ENCODE measurements around the gene ARNT2. TPM values are rescaled to one million over a fixed set of nuclear protein-coding genes. Genes with fewer than 3 reads are reported as not detected.

Gene ARNT2
- total RNA-seq, 1 donor from 2014 or later = 8.1 TPM

DNA sequence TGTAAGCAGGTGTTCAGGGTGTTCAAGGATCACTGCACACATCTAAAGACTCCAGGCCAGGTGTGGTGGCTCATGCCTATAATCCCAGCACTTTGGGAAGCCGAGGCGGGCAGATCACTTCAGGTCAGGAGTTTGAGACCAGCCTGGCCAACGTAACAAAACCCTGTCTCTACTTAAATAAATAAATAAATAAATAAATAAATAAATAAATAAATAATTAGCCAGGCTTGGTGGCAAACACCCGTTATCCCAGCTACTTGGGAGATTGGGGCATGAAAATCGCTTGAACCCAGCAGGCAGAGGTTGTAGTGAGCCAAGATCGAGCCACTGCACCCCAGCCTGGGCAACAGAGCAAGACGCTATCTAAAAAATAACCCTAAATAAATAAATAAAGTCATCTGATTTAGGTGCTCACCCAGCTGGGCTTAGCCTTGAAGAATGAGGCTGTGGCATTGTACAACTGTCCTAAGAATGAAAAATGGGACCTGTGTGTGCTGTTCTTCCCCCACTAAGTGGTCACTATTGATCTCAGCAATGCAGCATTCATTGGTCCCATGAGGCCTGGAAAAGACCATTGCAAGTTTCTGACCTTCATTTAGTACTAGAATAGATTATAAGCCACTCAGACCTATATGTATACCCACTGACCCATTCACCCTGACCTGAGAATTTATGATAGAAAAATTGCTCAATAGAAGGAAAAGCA is 208.1 kb downstream of the ARNT2 start:
- Histone ChIP-seq H3K4me3 (no peak overlapping the region), H3K27me3 (no peaks in the 10 kb centered on the region), H3K9me3 (no peaks in the 10 kb centered on the region), H3K27ac (no peak overlapping the region), H3K4me1 (peaks cover 48% of the 10 kb centered on the region), H3K36me3 (no peaks in the 10 kb centered on the region)
- TF ChIP-seq POLR2AphosphoS5 (IDR thresholded peaks at IDR 0.05; ENCODE audit: insufficient read depth in 1 of 2, low read depth in 1 of 2) (no peak), POLR2A (IDR thresholded peaks at IDR 0.05) (no peak)
- TF ChIP-seq, protein P1, sequence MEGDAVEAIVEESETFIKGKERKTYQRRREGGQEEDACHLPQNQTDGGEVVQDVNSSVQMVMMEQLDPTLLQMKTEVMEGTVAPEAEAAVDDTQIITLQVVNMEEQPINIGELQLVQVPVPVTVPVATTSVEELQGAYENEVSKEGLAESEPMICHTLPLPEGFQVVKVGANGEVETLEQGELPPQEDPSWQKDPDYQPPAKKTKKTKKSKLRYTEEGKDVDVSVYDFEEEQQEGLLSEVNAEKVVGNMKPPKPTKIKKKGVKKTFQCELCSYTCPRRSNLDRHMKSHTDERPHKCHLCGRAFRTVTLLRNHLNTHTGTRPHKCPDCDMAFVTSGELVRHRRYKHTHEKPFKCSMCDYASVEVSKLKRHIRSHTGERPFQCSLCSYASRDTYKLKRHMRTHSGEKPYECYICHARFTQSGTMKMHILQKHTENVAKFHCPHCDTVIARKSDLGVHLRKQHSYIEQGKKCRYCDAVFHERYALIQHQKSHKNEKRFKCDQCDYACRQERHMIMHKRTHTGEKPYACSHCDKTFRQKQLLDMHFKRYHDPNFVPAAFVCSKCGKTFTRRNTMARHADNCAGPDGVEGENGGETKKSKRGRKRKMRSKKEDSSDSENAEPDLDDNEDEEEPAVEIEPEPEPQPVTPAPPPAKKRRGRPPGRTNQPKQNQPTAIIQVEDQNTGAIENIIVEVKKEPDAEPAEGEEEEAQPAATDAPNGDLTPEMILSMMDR (IDR thresholded peaks at IDR 0.05) = no peak
- DNase-seq (ENCODE audit: extremely low spot score in 2 of 2) = no peak
- intact Hi-C loops (cut with DNase I) = no loop called here

DNA sequence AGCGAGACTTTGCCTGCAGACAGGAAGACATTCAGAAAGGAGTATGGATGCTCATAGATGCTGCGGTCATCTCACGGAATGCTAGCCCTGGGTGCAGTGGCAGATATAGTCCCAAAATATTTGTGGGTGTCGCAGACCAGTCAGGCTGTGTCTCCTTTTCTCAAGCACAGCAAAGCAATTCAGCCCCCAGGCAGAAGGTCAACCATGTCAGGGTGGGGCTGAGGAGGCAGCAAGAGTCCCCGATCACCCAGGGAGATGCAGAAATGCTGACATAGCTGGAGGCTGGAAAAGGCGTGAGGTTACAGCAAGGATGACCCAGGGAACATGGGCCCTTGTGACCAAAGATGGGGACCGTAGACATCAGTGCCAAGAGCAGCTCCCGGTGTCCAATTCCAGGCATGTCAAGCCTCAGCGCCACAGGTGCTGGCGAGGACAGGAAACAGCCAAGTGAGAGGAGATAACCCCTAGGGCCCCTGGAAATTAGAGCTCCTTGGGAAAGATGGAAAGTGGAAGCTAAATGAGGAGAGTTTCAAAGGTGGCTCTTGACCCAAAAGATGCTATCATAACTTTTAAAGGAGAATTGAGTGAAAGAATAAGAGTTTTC is 209.7 kb downstream of the ARNT2 start:
- Histone ChIP-seq H3K27me3 (no peaks in the 10 kb centered on the region), H3K9me3 (no peaks in the 10 kb centered on the region), H3K27ac (no peak overlapping the region), H3K4me1 (peaks cover 32% of the 10 kb centered on the region), H3K4me3 (no peak overlapping the region), H3K36me3 (no peaks in the 10 kb centered on the region)
- DNase-seq (ENCODE audit: extremely low spot score in 2 of 2) = no peak
- intact Hi-C loops (cut with DNase I) = no loop called here
- TF ChIP-seq POLR2AphosphoS5 (IDR thresholded peaks at IDR 0.05; ENCODE audit: insufficient read depth in 1 of 2, low read depth in 1 of 2) (no peak), POLR2A (IDR thresholded peaks at IDR 0.05) (no peak)
- TF ChIP-seq, protein P1 (IDR thresholded peaks at IDR 0.05) = no peak

DNA sequence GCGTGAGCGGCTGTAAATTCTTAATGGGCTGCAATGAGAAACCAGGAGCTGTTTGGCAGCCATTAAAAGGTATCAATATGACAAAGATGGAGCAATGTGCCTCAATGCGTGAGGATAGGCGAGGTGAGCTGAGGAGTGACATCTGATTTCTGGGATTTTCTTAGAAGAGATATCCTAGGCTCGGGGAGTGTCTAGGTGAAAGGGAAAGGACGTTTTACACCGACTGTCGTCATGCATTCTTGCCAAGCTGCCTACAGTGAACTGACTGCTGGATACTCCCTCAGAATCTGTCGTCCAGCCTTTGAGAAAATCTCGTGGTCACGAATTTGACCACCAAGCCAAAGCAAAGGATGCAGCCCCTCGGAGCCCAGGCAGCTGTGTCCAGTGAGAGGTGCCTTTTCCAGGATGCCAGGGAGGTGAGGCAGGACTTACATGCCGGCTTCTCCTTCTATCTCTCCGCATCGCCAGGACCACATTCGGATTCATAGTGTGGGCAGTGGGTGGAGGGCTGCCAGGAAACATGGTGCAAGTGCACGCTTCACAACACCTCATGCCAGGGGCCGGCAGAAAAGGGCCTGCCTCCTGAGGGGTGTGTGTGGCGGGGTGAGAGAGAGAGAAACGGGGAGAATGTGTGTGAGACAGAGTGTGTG is 210.7 kb downstream of the ARNT2 start:
- no peaks in the 10 kb centered on the region for H3K27me3 ChIP-seq
- intact Hi-C loops (cut with DNase I) = no loop called here
- no peak overlapping the region for H3K4me3 ChIP-seq
- no peaks in the 10 kb centered on the region for H3K9me3 ChIP-seq
- H3K36me3 ChIP-seq = no peaks in the 10 kb centered on the region
- peaks cover 22% of the 10 kb centered on the region for H3K4me1 ChIP-seq
- TF ChIP-seq, protein P1 (IDR thresholded peaks at IDR 0.05) = no peak
- TF ChIP-seq POLR2A (IDR thresholded peaks at IDR 0.05) = no peak
- TF ChIP-seq POLR2AphosphoS5 (IDR thresholded peaks at IDR 0.05; ENCODE audit: insufficient read depth in 1 of 2, low read depth in 1 of 2) = no peak
- no peak overlapping the region for H3K27ac ChIP-seq
- no peak for DNase-seq (ENCODE audit: extremely low spot score in 2 of 2)

DNA sequence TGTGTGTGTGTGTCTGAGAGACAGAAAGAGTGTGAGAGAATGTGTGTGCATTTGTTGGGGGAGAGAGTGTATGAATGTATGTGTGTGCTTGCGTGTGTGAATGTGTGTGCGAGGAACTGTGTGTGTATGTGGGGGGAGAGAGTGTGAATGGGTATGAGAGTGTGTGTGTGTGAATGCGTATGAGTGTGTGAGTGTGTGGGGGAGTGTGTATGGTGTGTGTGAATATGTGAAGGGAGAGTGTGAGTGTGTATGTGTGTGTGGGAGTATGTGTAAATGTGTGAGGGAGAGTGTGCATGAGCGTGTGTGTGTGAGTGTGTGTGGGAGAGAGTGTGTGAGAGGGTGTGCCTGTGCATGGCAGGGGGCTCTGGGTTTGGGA is 211.2 kb downstream of the ARNT2 start:
- no peak overlapping the region for H3K4me3 ChIP-seq
- H3K4me1 ChIP-seq = peaks cover 17% of the 10 kb centered on the region
- TF ChIP-seq POLR2A (IDR thresholded peaks at IDR 0.05) (no peak), POLR2AphosphoS5 (IDR thresholded peaks at IDR 0.05; ENCODE audit: insufficient read depth in 1 of 2, low read depth in 1 of 2) (no peak)
- TF ChIP-seq, protein P1 (IDR thresholded peaks at IDR 0.05) = no peak
- no peaks in the 10 kb centered on the region for H3K36me3 ChIP-seq
- no peak overlapping the region for H3K27ac ChIP-seq
- H3K27me3 ChIP-seq = no peaks in the 10 kb centered on the region
- DNase-seq (ENCODE audit: extremely low spot score in 2 of 2) = no peak
- H3K9me3 ChIP-seq = no peaks in the 10 kb centered on the region
- intact Hi-C loops (cut with DNase I) = no loop called here

All from vagina (tissue), 2 donors.